ENCODE data around the gene SERGEF.

The SERGEF gene

GRCh38 chr11:18046116-18046777, 33.4 kb upstream of the SERGEF start, which contains the start of gene TPH1:
TSS of gene TPH1 (minus strand) at chr11:18046269. CDS start at chr11:18040762, 5,507 bp downstream.
- Histone ChIP-seq H3K27me3 (peaks cover 72% of the 10 kb centered on the region), H3K4me1 (ENCODE audit: control insufficient read depth in 1 of 2, insufficient read depth in 1 of 2, low read depth in 1 of 2, low read length in 1 of 2) (no peaks in the 10 kb centered on the region), H3K9me3 (no peaks in the 10 kb centered on the region), H3K36me3 (no peaks in the 10 kb centered on the region), H3K27ac (no peak within 1 kb of the TSS), H3K4me3 (ENCODE audit: low read depth in 1 of 2, low read length in 1 of 2) (no peak within 1 kb of the TSS)
- TF ChIP-seq, protein P1, sequence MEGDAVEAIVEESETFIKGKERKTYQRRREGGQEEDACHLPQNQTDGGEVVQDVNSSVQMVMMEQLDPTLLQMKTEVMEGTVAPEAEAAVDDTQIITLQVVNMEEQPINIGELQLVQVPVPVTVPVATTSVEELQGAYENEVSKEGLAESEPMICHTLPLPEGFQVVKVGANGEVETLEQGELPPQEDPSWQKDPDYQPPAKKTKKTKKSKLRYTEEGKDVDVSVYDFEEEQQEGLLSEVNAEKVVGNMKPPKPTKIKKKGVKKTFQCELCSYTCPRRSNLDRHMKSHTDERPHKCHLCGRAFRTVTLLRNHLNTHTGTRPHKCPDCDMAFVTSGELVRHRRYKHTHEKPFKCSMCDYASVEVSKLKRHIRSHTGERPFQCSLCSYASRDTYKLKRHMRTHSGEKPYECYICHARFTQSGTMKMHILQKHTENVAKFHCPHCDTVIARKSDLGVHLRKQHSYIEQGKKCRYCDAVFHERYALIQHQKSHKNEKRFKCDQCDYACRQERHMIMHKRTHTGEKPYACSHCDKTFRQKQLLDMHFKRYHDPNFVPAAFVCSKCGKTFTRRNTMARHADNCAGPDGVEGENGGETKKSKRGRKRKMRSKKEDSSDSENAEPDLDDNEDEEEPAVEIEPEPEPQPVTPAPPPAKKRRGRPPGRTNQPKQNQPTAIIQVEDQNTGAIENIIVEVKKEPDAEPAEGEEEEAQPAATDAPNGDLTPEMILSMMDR (IDR thresholded peaks at IDR 0.05) = no peak

DNA sequence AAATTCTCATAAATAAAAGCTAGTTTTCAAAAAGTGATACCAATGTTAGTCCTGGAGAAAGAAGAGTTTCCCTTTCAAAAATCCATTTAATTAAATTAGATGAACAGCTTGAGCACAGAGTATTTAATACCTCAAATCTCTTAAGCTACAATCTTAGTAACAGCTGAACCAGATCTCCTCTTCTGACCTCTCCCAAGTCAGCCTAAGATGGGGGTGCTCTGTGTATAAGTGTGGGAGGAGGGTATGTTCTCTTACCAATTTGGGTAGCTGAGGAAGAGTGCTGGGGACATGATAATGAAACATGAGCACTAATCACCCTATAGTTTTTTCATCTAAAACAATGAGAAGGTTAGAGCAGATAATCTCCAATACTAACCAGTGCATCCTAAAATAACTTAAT, 23.6 kb upstream of the SERGEF start:
- H3K4me1 ChIP-seq (ENCODE audit: control insufficient read depth in 1 of 2, insufficient read depth in 1 of 2, low read depth in 1 of 2, low read length in 1 of 2) = no peaks in the 10 kb centered on the region
- no peaks in the 10 kb centered on the region for H3K9me3 ChIP-seq
- H3K36me3 ChIP-seq = no peaks in the 10 kb centered on the region
- no peak overlapping the region for H3K4me3 ChIP-seq (ENCODE audit: low read depth in 1 of 2, low read length in 1 of 2)
- H3K27ac ChIP-seq = no peak overlapping the region
- TF ChIP-seq, protein P1 (IDR thresholded peaks at IDR 0.05) = no peak
- peaks cover 6% of the 10 kb centered on the region for H3K27me3 ChIP-seq

GRCh38 chr11:18027475-18027874, 14.6 kb upstream of the SERGEF start:
- Histone ChIP-seq H3K36me3 (no peaks in the 10 kb centered on the region), H3K27ac (no peak overlapping the region), H3K4me1 (ENCODE audit: control insufficient read depth in 1 of 2, insufficient read depth in 1 of 2, low read depth in 1 of 2, low read length in 1 of 2) (no peaks in the 10 kb centered on the region), H3K9me3 (no peaks in the 10 kb centered on the region), H3K27me3 (no peaks in the 10 kb centered on the region), H3K4me3 (ENCODE audit: low read depth in 1 of 2, low read length in 1 of 2) (no peak overlapping the region)
- TF ChIP-seq, protein P1 (IDR thresholded peaks at IDR 0.05) = no peak

GRCh38 chr11:18022419-18022818, 9.6 kb upstream of the SERGEF start:
- Histone ChIP-seq H3K27me3 (no peaks in the 10 kb centered on the region), H3K27ac (no peak overlapping the region), H3K36me3 (no peaks in the 10 kb centered on the region), H3K9me3 (no peaks in the 10 kb centered on the region), H3K4me3 (ENCODE audit: low read depth in 1 of 2, low read length in 1 of 2) (no peak overlapping the region), H3K4me1 (ENCODE audit: control insufficient read depth in 1 of 2, insufficient read depth in 1 of 2, low read depth in 1 of 2, low read length in 1 of 2) (no peaks in the 10 kb centered on the region)
- TF ChIP-seq, protein P1 (IDR thresholded peaks at IDR 0.05) = no peak

- H3K4me3 ChIP-seq (ENCODE audit: low read depth in 1 of 2, low read length in 1 of 2) = no peak overlapping the region
- H3K4me1 ChIP-seq (ENCODE audit: control insufficient read depth in 1 of 2, insufficient read depth in 1 of 2, low read depth in 1 of 2, low read length in 1 of 2) = no peaks in the 10 kb centered on the region
- H3K27ac ChIP-seq = no peak overlapping the region
- TF ChIP-seq, protein P1 (IDR thresholded peaks at IDR 0.05) = no peak
- H3K27me3 ChIP-seq = peaks cover 19% of the 10 kb centered on the region
- no peaks in the 10 kb centered on the region for H3K9me3 ChIP-seq
- no peaks in the 10 kb centered on the region for H3K36me3 ChIP-seq
These were observed 6.8 kb upstream of the SERGEF start for GRCh38 chr11:18019650-18020049.
